Adrenal gland (tissue), 12 donors: Measurements from ENCODE around the gene TRIM8. TPM values are rescaled to one million over a fixed set of nuclear protein-coding genes. Genes with fewer than 3 reads are reported as not detected.
"Not testable (repeated sequence)": the region's sequence is repeated elsewhere in the genome, so short reads cannot be mapped to it uniquely, and the experiment has no call there.

ENCODE experiments used
- DNase-seq, 7 donors: peaks; one replicate each; pipeline ENCODE4 v3.0.0-alpha.2; 2019 to 2020
- H3K27ac ChIP-seq, 5 donors: fragments of 200-600 bp; sonication (generic) in 4 of 5; 1 replicate in 3 of 5; 2 replicates in 2 of 5; pipeline versions ENCODE4 v1.5.1 to v1.8.0; 2016 to 2020; ENCODE audit warnings: mild to moderate bottlenecking in 1 of 5
- H3K27me3 ChIP-seq: fragments of 200-600 bp; 2 replicates; pipeline ENCODE4 v1.8.0; 2021
- H3K36me3 ChIP-seq, 2 donors: fragments of 200-600 bp; replicated peaks in 1 of 2; 1 replicate in 1 of 2; 2 replicates in 1 of 2; pipeline versions ENCODE4 v1.5.1 to v1.8.0; 2018 to 2022
- H3K4me1 ChIP-seq, 2 donors: fragments of 200-600 bp; replicated peaks in 1 of 2; 1 replicate in 1 of 2; 2 replicates in 1 of 2; pipeline versions ENCODE4 v1.5.1 to v1.8.0; 2018 to 2021
- H3K4me3 ChIP-seq, 4 donors: fragments of 200-600 bp; sonication (generic) in 3 of 4; one replicate each; pipeline ENCODE4 v1.5.1; 2016 to 2018
- H3K9me3 ChIP-seq, 3 donors: fragments of 200-600 bp; sonication (generic) in 1 of 3; replicated peaks in 1 of 3; 1 replicate in 2 of 3; 2 replicates in 1 of 3; pipeline versions ENCODE4 v1.5.1 to v1.8.0; 2016 to 2021
- CTCF ChIP-seq, 6 experiments: fragments of 450-650 bp in 4 of 6; fragments of 200-600 bp in 2 of 6; sonication (generic) in 1 of 6; IDR thresholded peaks; 1 replicate in 5 of 6; 2 replicates in 1 of 6; pipeline versions ENCODE4 v1.5.1 to v1.8.0; 2016 to 2021; ENCODE audit warnings: antibody characterized with exemption in 6 of 6, mild to moderate bottlenecking in 2 of 6, moderate library complexity in 1 of 6
- POLR2A ChIP-seq, 2 donors: fragments of 450-650 bp; IDR thresholded peaks; one replicate each; pipeline ENCODE4 v1.6.1; 2017; ENCODE audit warnings: antibody characterized with exemption in 2 of 2, mild to moderate bottlenecking in 2 of 2, moderate library complexity in 1 of 2
- WGBS, 4 donors: extraction: QIAGEN DNeasy Blood & Tissue Kit in 2 of 4; methylation state at CpG; one replicate each; pipeline versions ENCODE4 v1.1.5 to v1.1.7; 2013 to 2017; 5-methylcytosine and 5-hydroxymethylcytosine counted together
- intact Hi-C, 2 donors: fragments of 100-400 bp; cut with DNase I; formaldehyde crosslinking; loops; one replicate each; pipeline versions ENCODE4 v1.14.1 to v1.15.0; 2022 to 2023
- polyA plus RNA-seq, 3 donors: library from polyadenylated mRNA; stranded (reverse); fragments of 200-250 nt in 2 of 3; fragments of 350-450 nt in 1 of 3; fragmentation: Illumina TruSeq in 1 of 3; extraction: RNeasy Lipid Tissue Mini Kit (QIAGEN cat#74804) in 1 of 3; gene quantifications; one replicate each; pipeline ENCODE4 v1.2.3, GENCODE V29; 2013 to 2014
- total RNA-seq, 9 donors: library from RNA; depleted of rRNA in 4 of 9; stranded (reverse); fragments of >200 nt in 4 of 9; fragments of 120-200 nt in 1 of 9; fragmentation: NEBNext Ultra II Directional in 1 of 9; extraction: Animal tissue kit (Norgen Biotek cat#: 25700) in 1 of 9; gene quantifications; one replicate each; pipeline versions ENCODE4 v1.1.0 to v1.2.4, GENCODE V29; 2013 to 2023
- donor health status: healthy with polysubstance abuse.
- donor health status: Bipolar disorder and iron deficiency.
- donor health status: DM: yes; HTN: yes; CAD: no.
- donor health status: DM: no; HTN: no; CAD: no.
- donor health status: DM: no; HTN: no; CAD: no.
- donor health status: DM: yes; HTN: yes; CAD: no.

The TRIM8 gene
- total and polyA plus RNA-seq, 12 donors = 21.6 to 175 (median 116) TPM

GRCh38 chr10:102683736-102684135 lies 39.5 kb downstream of the TRIM8 start:
- Histone ChIP-seq H3K36me3 (peaks cover 0 to 7% of the 10 kb centered on the region in 2 donors), H3K4me3 (no peak overlapping the region), H3K27ac (no peak overlapping the region), H3K27me3 (no peaks in the 10 kb centered on the region), H3K9me3 (no peaks in the 10 kb centered on the region), H3K4me1 (peaks cover 0 to 7% of the 10 kb centered on the region in 2 donors)
- no peak for DNase-seq
- TF ChIP-seq CTCF (IDR thresholded peaks at IDR 0.05) (no peak), POLR2A (IDR thresholded peaks at IDR 0.05) (no peak)
- WGBS, 4 donors = 64 to 75% (median 66%) methylated on average over 5 of the region's 5 CpGs
- intact Hi-C loops = no loop called here

GRCh38 chr10:102691285-102692066 lies 47.2 kb downstream of the TRIM8 start:
- no peak for TF ChIP-seq CTCF (IDR thresholded peaks at IDR 0.05)
- TF ChIP-seq POLR2A (IDR thresholded peaks at IDR 0.05) = no peak
- H3K36me3 ChIP-seq = no peaks in the 10 kb centered on the region
- intact Hi-C loops = no loop called here
- H3K27me3 ChIP-seq = no peaks in the 10 kb centered on the region
- H3K27ac ChIP-seq = no peak overlapping the region
- WGBS, 4 donors = 83 to 89% (median 86%) methylated on average over 7 to 8 of the region's 8 CpGs
- no peak overlapping the region for H3K4me3 ChIP-seq
- DNase-seq = no peak
- H3K9me3 ChIP-seq = no peaks in the 10 kb centered on the region
- H3K4me1 ChIP-seq = no peaks in the 10 kb centered on the region

GRCh38 chr10:102695401-102695800 lies 51.1 kb downstream of the TRIM8 start:
- WGBS, 4 donors = 86 to 98% (median 96%) methylated on average over 10 of the region's 10 CpGs
- H3K4me1 ChIP-seq, H3K27ac ChIP-seq, H3K36me3 ChIP-seq, DNase-seq, H3K27me3 ChIP-seq, H3K4me3 ChIP-seq, H3K9me3 ChIP-seq, intact Hi-C loops: not testable (repeated sequence)

GRCh38 chr10:102696736-102697135 lies 52.5 kb downstream of the TRIM8 start:
- no peak overlapping the region for H3K27ac ChIP-seq
- H3K4me3 ChIP-seq = no peak overlapping the region
- TF ChIP-seq CTCF (IDR thresholded peaks at IDR 0.05) = no peak
- TF ChIP-seq POLR2A (IDR thresholded peaks at IDR 0.05) = no peak
- no peaks in the 10 kb centered on the region for H3K4me1 ChIP-seq
- H3K9me3 ChIP-seq = no peaks in the 10 kb centered on the region
- 95 to 100% (median 97%) methylated on average over 3 of the region's 3 CpGs for WGBS, 4 donors
- DNase-seq = no peak
- intact Hi-C loops = no loop called here
- H3K27me3 ChIP-seq = no peaks in the 10 kb centered on the region
- peaks cover 0 to 8% of the 10 kb centered on the region in 2 donors for H3K36me3 ChIP-seq

- TF ChIP-seq POLR2A (IDR thresholded peaks at IDR 0.05) = no peak
- no peak for TF ChIP-seq CTCF (IDR thresholded peaks at IDR 0.05)
- WGBS, 4 donors = 85 to 91% (median 89%) methylated on average over 2 of the region's 2 CpGs
- intact Hi-C loops = no loop called here
- no peaks in the 10 kb centered on the region for H3K27me3 ChIP-seq
- no peak for DNase-seq
- H3K27ac ChIP-seq = no peak overlapping the region
- H3K9me3 ChIP-seq = no peaks in the 10 kb centered on the region
- no peaks in the 10 kb centered on the region for H3K4me1 ChIP-seq
- H3K4me3 ChIP-seq = no peak overlapping the region
- peaks cover 0 to 8% of the 10 kb centered on the region in 2 donors for H3K36me3 ChIP-seq
Observed at GRCh38 chr10:102698894-102699293, 54.6 kb downstream of the TRIM8 start.
